Activated gamma-delta T cell treated with Interleukin-2 at 50 U/mL for 16 hours (primary cell): ENCODE results near the gene MOAP1.
A peak's percentile ranks its signal among the peaks of the same experiment; 100 is the strongest.
"Not testable (repeated sequence)": the region's sequence is repeated elsewhere in the genome, so short reads cannot be mapped to it uniquely, and the experiment has no call there.

Experiments
- DNase-seq: peaks from one replicate; pipeline ENCODE4 v3.0.0-alpha.2; 2020

MOAP1 gene

DNA sequence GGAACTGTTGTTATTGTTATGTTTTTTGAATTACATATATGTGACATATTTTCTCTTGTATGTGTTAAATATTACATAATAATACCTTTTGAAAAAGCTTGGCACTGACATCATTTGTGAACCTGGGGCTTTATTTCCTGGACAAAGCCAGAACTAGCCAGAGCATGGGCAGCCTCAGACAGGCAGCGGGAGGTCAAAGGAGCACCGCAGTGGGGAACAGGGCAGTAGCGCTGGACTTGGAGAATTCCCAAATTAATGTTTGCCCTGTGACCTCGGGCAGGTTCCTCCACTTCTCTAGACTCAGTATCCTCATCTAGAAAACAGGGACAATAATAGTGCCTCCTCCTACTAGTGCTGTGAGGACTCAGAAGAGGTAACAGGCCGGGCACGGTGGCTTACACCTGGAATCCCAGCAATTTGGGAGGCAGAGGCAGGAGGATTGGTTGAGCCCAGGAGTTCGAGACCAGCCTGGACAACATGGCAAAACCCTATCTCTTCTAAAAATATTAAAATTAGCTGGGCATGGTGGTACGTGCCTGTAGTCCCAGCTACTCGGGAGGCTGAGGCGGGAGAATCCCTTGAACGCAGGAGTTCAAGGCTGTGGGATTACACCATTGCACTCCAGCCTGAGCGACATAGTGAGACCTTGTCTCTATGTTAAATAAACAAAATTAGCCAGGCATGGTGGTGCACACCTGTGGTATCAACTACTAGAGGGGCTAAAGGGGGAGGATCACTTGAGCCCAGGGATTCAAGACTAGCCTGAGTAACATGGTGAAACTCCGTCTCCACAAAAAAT lies 41.6 kb downstream of the MOAP1 start:
- no peak for DNase-seq

GRCh38 chr14:93137864-93138263 lies 46.8 kb downstream of the MOAP1 start:
- DNase-seq = no peak

GRCh38 chr14:93136508-93136907 lies 48.2 kb downstream of the MOAP1 start:
- DNase-seq = not testable (repeated sequence)

DNA sequence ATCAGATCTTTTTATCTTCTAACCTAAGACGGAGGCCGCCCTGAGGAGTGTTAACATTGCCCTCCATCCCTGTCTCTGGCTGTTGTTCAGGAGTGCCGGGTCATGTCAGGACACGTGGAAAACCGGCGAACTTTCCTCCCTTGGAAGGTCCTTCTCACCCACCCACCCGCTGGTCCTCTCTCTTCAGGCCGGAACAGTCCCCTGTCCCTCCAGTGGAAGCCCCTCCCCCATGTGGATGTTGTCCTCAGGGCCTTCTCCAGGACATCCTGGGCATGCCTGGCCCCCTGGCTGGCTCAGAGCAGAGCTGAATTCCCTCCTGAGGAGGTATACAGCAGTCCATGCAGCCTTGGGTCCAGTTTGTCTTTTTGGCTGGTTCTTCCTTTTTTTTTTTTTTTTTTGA lies 48.7 kb downstream of the MOAP1 start:
- no peak for DNase-seq

GRCh38 chr14:93135399-93135798 lies 49.3 kb downstream of the MOAP1 start:
- DNase-seq = no peak

DNA sequence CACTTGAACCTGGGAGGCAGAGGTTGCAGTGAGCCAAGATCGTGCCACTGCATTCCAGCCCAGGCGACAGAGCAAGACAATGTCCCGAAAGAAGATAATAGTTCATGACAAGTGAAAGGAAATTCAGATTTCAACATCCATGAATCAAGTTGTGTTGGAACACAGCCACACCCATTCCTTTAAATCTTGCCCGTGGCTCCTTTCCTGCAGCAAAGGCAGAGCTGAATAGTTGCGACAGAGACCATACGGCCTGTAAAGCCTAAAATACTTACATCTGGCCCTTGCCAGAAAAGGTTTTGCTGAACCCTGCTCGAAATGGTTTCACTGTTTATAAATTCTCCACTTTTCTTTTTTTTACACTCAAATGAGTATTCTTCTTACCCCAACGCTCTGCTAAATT lies 51.2 kb downstream of the MOAP1 start:
- no peak for DNase-seq

DNA sequence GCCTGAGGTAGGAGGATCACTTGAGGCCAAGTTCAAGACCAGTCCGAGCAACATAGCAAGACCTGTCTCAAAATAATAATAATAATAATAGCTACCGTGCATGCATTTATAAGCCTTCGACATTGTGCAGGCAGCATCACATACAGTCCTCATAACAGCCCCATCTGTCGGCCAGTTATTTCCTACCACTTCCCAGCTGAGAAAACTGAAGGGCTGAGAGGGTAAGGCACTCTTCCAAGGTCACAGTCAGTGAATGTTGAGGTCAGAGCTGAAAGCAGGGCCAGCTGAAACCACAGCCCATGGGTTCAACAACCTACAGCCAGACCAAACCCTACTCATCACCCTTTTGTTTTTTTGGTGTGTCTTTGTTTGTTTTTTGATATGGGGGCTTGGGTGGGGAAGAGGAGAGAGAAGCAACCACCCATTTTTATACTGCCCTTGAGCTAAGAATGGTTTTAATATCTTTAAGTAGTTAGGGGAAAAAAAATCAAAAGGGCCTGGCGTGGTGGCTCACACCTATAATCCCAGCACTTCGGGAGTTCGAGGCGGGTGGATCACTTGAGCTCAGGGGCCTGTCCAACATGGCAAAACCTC lies 52.1 kb downstream of the MOAP1 start:
- peak; percentile 25 for DNase-seq
